GM23338 (cell line): ENCODE results near the gene TMEM106C. TPM values are rescaled to one million over a fixed set of nuclear protein-coding genes. Genes with fewer than 3 reads are reported as not detected.

Source experiments
- ATAC-seq: fragments of 200-7000 bp; cut with Tn5 transposase; 3 replicates; pipeline ENCODE4 v1.9.1; 2020
- DNase-seq: peaks from one replicate; pipeline ENCODE4 v3.0.0-alpha.2; 2015; ENCODE audit warnings: low spot score
- H2AFZ ChIP-seq: fragments of 200-600 bp; sonication (generic); 2 replicates; pipeline ENCODE4 v1.8.0; 2016; ENCODE audit warnings: antibody characterized with exemption, mild to moderate bottlenecking, moderate library complexity
- H3F3A ChIP-seq: fragments of 200-600 bp; sonication (generic); replicated peaks from 2 replicates; pipeline ENCODE4 v1.8.0; 2017; ENCODE audit warnings: antibody characterized with exemption, mixed run types, low read depth
- H3K27ac ChIP-seq: fragments of 200-600 bp; sonication (generic); 2 replicates; pipeline ENCODE4 v1.6.1; 2016; ENCODE audit warnings: low read depth
- H3K27me3 ChIP-seq: fragments of 200-600 bp; sonication (generic); 2 replicates; pipeline ENCODE4 v1.8.0; 2016; ENCODE audit warnings: mild to moderate bottlenecking, mixed run types, moderate library complexity; ENCODE audit not compliant: insufficient read depth
- H3K36me3 ChIP-seq: fragments of 200-600 bp; sonication (generic); 2 replicates; pipeline ENCODE4 v1.8.0; 2016; ENCODE audit warnings: mild to moderate bottlenecking; ENCODE audit not compliant: insufficient read depth
- H3K4me1 ChIP-seq: fragments of 200-600 bp; sonication (generic); 2 replicates; pipeline ENCODE4 v1.8.0; 2016; ENCODE audit warnings: mild to moderate bottlenecking, moderate library complexity; ENCODE audit not compliant: insufficient read depth
- H3K4me2 ChIP-seq: fragments of 200-600 bp; sonication (generic); 2 replicates; pipeline ENCODE4 v1.7.1; 2017; ENCODE audit warnings: mixed run types
- H3K4me3 ChIP-seq: fragments of 200-600 bp; sonication (generic); 2 replicates; pipeline ENCODE4 v1.6.1; 2016; ENCODE audit warnings: mixed run types
- H3K79me2 ChIP-seq: fragments of 200-600 bp; sonication (generic); replicated peaks from 2 replicates; pipeline ENCODE4 v1.8.0; 2017; ENCODE audit warnings: mild to moderate bottlenecking; ENCODE audit not compliant: insufficient read depth
- H3K9me2 ChIP-seq: fragments of 200-600 bp; sonication (generic); 2 replicates; pipeline ENCODE4 v1.8.0; 2017; ENCODE audit not compliant: insufficient read depth
- H4K20me1 ChIP-seq: fragments of 200-600 bp; sonication (generic); replicated peaks from 2 replicates; pipeline ENCODE4 v1.8.0; 2017; ENCODE audit warnings: mild to moderate bottlenecking; ENCODE audit not compliant: insufficient read depth
- H3K27ac Mint-ChIP-seq: 2 replicates; pipeline ENCODE4 v1.8.0; 2020; ENCODE audit warnings: inconsistent platforms, mild to moderate bottlenecking, moderate library complexity, mixed read lengths
- H3K27me3 Mint-ChIP-seq: 3 replicates; pipeline ENCODE4 v1.8.0; 2022; ENCODE audit warnings: low read depth, mild to moderate bottlenecking, moderate library complexity, mixed read lengths, inconsistent platforms; ENCODE audit not compliant: insufficient read depth, poor library complexity
- H3K36me3 Mint-ChIP-seq: 3 replicates; pipeline ENCODE4 v1.8.0; 2021; ENCODE audit warnings: low read depth, mild to moderate bottlenecking, inconsistent platforms, moderate library complexity, mixed read lengths
- H3K4me1 Mint-ChIP-seq: 3 replicates; pipeline ENCODE4 v1.8.0; 2020; ENCODE audit warnings: mild to moderate bottlenecking, inconsistent platforms, mixed read lengths
- H3K4me3 Mint-ChIP-seq: 3 replicates; pipeline ENCODE4 v1.8.0; 2021; ENCODE audit warnings: moderate library complexity, mild to moderate bottlenecking, inconsistent platforms, mixed read lengths
- H3K9me3 Mint-ChIP-seq: 3 replicates; pipeline ENCODE4 v1.8.0; 2020; ENCODE audit warnings: moderate library complexity, mild to moderate bottlenecking, inconsistent platforms, mixed read lengths
- CREB1 ChIP-seq: fragments of 250-450 bp; sonication (Bioruptor Pico); IDR thresholded peaks from 2 replicates; pipeline ENCODE4 v1.5.0; 2020; ENCODE audit warnings: low read depth, mild to moderate bottlenecking, moderate library complexity
- EZH2 ChIP-seq: fragments of 200-600 bp; sonication (generic); IDR thresholded peaks from one replicate; pipeline ENCODE4 v1.8.0; 2017; ENCODE audit warnings: antibody characterized with exemption, mild to moderate bottlenecking, low read depth; ENCODE audit not compliant: unreplicated experiment
- EZH2phosphoT487 ChIP-seq: fragments of 200-600 bp; sonication (generic); IDR thresholded peaks from one replicate; pipeline ENCODE4 v1.8.1; 2018; ENCODE audit warnings: antibody characterized with exemption; ENCODE audit not compliant: unreplicated experiment
- JUNB ChIP-seq: IDR thresholded peaks from one replicate; pipeline ENCODE4 v1.6.1; 2016; ENCODE audit warnings: antibody characterized with exemption; ENCODE audit not compliant: unreplicated experiment
- NANOG ChIP-seq: IDR thresholded peaks from 2 replicates; pipeline ENCODE4 v1.6.1; 2016; ENCODE audit warnings: antibody characterized with exemption, borderline replicate concordance
- POLR2AphosphoS5 ChIP-seq: IDR thresholded peaks from 2 replicates; pipeline ENCODE4 v1.6.1; 2016; ENCODE audit warnings: antibody characterized with exemption, low read depth
- REST ChIP-seq: IDR thresholded peaks from one replicate; pipeline ENCODE4 v1.6.1; 2018; ENCODE audit warnings: antibody characterized with exemption; ENCODE audit not compliant: unreplicated experiment
- ZNF114 ChIP-seq: fragments of 250-450 bp; sonication (Bioruptor Pico); IDR thresholded peaks from 2 replicates; pipeline ENCODE4 v1.5.0; 2020; ENCODE audit warnings: mild to moderate bottlenecking, moderate library complexity
- polyA plus RNA-seq: library from polyadenylated mRNA; unstranded; fragments of >200 nt; fragmentation: Nextera tagmentation; extraction: Ambion mirVana; gene quantifications from 2 replicates; pipeline ENCODE4 v1.2.1, GENCODE V29; 2016
- total RNA-seq: library from RNA; depleted of rRNA; stranded (reverse); fragments of >200 nt; shearing (Covaris generic); gene quantifications from 2 replicates; pipeline ENCODE4 v1.2.3, GENCODE V29; 2014
- TF ChIP-seq, protein P1 (sequence below), 2 experiments: fragments of 200-600 bp in 1 of 2; sonication (generic) in 1 of 2; conservative IDR thresholded peaks; 2 replicates each; pipeline versions ENCODE4 v1.5.1 to v1.6.1; 2016 to 2017; ENCODE audit warnings: antibody characterized with exemption in 2 of 2, low read depth in 2 of 2, mild to moderate bottlenecking in 2 of 2, moderate library complexity in 1 of 2
- TF ChIP-seq, protein P2 (sequence below): IDR thresholded peaks from 2 replicates; pipeline ENCODE4 v1.6.1; 2016; ENCODE audit warnings: antibody characterized with exemption

The TMEM106C gene
- total and polyA plus RNA-seq, 2 experiments from 2014 or later, result 43.5 to 83.7 TPM

DNA sequence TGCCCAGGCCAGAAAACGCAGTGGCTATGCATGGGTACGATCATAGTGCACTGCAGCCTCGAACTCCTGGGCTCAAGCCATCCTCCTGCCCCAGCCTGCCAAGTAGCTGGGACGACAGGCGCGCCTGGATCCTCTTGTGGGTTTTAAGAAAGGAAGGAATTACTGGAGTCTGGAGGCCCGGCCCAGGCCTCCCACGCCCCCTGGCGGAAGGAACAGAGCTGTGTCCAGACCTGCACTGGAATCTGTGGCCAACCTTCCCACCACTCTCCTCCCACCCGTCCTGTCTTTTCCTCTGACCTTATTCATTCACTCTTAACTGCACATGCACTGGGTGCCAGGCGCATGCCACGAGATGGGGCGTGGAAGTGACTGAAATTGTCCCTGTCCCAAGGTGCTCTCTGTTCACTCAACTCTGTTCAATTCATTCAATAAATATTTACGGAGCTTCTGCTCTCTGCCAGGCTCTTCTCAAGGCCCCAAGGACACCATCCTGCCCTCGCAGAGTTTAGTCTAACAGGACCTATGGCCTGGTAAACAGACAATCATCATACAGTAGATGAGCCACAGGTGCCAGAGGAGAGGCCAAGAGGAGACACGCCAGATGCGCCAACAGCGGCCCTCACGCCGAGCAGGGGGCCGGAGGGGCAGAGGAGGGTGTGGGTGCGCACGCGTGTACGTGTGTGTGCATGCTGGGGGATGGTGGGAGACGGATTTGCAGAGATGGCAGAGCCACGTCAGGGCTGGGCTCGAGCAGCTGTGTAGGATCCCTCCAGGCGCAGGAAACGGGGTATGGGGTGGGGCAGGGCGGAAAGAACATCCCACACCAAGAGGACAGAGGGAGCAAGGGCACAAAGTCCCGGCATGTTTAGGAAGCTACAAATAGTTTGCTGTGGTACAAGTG is 13.7 kb upstream of the TMEM106C start:
- H3K4me2 ChIP-seq, result 0 out of 2 replicates have a peak overlapping the region, but pooled peaks have one; percentile 62
- H3K4me3 ChIP-seq, result no peak overlapping the region
- H3K9me2 ChIP-seq, result 0 out of 2 replicates have a peak, but pooled peaks cover 3% of the 10 kb centered on the region
- Mint-ChIP-seq H3K9me3 (no peaks in the 10 kb centered on the region), H3K27me3 (peaks cover 12% of the 10 kb centered on the region), H3K4me1 (peaks cover 14% of the 10 kb centered on the region), H3K4me3 (no peak overlapping the region), H3K36me3 (no peaks in the 10 kb centered on the region), H3K27ac (no peak overlapping the region)
- no peaks in the 10 kb centered on the region for H3K79me2 ChIP-seq
- no peaks in the 10 kb centered on the region for H3F3A ChIP-seq
- 0 out of 2 replicates have a peak, but pooled peaks cover 3% of the 10 kb centered on the region for H3K27me3 ChIP-seq
- ATAC-seq (peak; percentile 95), DNase-seq (peak; percentile 94)
- no peak overlapping the region for H3K27ac ChIP-seq
- H4K20me1 ChIP-seq, result no peaks in the 10 kb centered on the region
- TF ChIP-seq JUNB (no peak), NANOG (no peak), ZNF114 (CRISPR knock-in tag) (no peak)
- TF ChIP-seq, protein P1, sequence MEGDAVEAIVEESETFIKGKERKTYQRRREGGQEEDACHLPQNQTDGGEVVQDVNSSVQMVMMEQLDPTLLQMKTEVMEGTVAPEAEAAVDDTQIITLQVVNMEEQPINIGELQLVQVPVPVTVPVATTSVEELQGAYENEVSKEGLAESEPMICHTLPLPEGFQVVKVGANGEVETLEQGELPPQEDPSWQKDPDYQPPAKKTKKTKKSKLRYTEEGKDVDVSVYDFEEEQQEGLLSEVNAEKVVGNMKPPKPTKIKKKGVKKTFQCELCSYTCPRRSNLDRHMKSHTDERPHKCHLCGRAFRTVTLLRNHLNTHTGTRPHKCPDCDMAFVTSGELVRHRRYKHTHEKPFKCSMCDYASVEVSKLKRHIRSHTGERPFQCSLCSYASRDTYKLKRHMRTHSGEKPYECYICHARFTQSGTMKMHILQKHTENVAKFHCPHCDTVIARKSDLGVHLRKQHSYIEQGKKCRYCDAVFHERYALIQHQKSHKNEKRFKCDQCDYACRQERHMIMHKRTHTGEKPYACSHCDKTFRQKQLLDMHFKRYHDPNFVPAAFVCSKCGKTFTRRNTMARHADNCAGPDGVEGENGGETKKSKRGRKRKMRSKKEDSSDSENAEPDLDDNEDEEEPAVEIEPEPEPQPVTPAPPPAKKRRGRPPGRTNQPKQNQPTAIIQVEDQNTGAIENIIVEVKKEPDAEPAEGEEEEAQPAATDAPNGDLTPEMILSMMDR (conservative IDR thresholded peaks at IDR 0.05; ENCODE audit: low read depth in 2 of 2), result peak; percentile 80 to 93
- no peaks in the 10 kb centered on the region for H3K36me3 ChIP-seq
- peaks cover 6% of the 10 kb centered on the region for H3K4me1 ChIP-seq
- peak overlapping the region; percentile 86; the same call in 1 of the 2 replicates for H2AFZ ChIP-seq

DNA sequence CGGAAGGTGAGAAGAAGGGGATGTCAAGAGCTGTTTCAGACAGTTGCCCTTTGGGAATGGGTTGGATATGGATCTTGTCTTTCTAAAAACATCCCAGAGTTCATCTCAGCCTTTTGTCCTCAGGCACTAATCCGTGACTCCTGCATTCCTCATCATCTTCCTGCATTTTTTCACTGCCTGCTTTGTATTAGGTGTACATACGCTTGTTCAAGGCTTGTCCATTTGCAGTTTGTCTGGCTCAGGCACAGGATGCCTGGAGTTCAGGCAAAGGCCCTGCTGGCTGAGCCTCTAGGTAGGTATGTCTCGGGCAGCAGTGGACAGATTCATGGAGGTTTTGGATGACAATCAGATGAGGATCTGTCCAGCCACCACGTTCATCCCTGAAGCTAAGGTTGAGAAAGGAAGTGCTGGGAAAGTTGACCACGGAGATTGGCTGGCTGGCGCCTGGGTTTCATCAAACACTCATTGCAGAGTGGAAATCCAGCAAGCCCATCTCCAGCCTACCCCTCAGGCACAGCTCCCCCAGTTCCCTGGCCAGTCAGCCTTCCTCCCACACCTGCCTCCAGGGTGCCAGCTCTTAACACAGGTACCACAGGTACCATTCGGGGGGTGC is 12.4 kb upstream of the TMEM106C start:
- Histone ChIP-seq H3K4me3 (no peak overlapping the region), H3K36me3 (no peaks in the 10 kb centered on the region), H3F3A (no peaks in the 10 kb centered on the region), H3K9me2 (0 out of 2 replicates have a peak, but pooled peaks cover 5% of the 10 kb centered on the region), H3K4me2 (no peak overlapping the region), H3K4me1 (peaks cover 6% of the 10 kb centered on the region), H3K27me3 (0 out of 2 replicates have a peak, but pooled peaks cover 3% of the 10 kb centered on the region), H3K27ac (no peak overlapping the region), H3K79me2 (no peaks in the 10 kb centered on the region), H2AFZ (no peak overlapping the region), H4K20me1 (no peaks in the 10 kb centered on the region)
- peaks cover 2% of the 10 kb centered on the region; the same call in 2 of the 3 replicates for H3K9me3 Mint-ChIP-seq
- no peak overlapping the region for H3K4me3 Mint-ChIP-seq
- peaks cover 14% of the 10 kb centered on the region for H3K4me1 Mint-ChIP-seq
- no peak for ATAC-seq
- H3K27me3 Mint-ChIP-seq, result peaks cover 13% of the 10 kb centered on the region
- H3K36me3 Mint-ChIP-seq, result no peaks in the 10 kb centered on the region
- H3K27ac Mint-ChIP-seq, result no peak overlapping the region
- DNase-seq, result no peak
- no peak for TF ChIP-seq ZNF114 (CRISPR knock-in tag)
- TF ChIP-seq, protein P2, sequence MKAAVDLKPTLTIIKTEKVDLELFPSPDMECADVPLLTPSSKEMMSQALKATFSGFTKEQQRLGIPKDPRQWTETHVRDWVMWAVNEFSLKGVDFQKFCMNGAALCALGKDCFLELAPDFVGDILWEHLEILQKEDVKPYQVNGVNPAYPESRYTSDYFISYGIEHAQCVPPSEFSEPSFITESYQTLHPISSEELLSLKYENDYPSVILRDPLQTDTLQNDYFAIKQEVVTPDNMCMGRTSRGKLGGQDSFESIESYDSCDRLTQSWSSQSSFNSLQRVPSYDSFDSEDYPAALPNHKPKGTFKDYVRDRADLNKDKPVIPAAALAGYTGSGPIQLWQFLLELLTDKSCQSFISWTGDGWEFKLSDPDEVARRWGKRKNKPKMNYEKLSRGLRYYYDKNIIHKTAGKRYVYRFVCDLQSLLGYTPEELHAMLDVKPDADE, result no peak
- no peak for TF ChIP-seq POLR2AphosphoS5
- TF ChIP-seq REST, result no peak
- no peak for TF ChIP-seq JUNB
- TF ChIP-seq NANOG, result no peak
- no peak for TF ChIP-seq EZH2phosphoT487
- TF ChIP-seq, protein P1 (conservative IDR thresholded peaks at IDR 0.05; ENCODE audit: low read depth in 2 of 2), result no peak
- no peak for TF ChIP-seq EZH2
- TF ChIP-seq CREB1, result no peak
